WERI-Rb-1 (cell line): ENCODE data around the gene CEP72.

Experiments used
- DNase-seq: peaks from one replicate; pipeline ENCODE4 v3.0.0-alpha.2; 2020
- H3K27ac ChIP-seq: fragments of 250-450 bp; sonication (Bioruptor Pico); 2 replicates; pipeline ENCODE4 v1.5.1; 2020; ENCODE audit warnings: mild to moderate bottlenecking, moderate library complexity
- H3K27me3 ChIP-seq: fragments of 250-450 bp; sonication (Bioruptor Pico); 2 replicates; pipeline ENCODE4 v1.5.1; 2021; ENCODE audit warnings: mild to moderate bottlenecking, low read depth, moderate library complexity; ENCODE audit not compliant: insufficient read depth, severe bottlenecking
- H3K36me3 ChIP-seq: fragments of 250-450 bp; sonication (Bioruptor Pico); 2 replicates; pipeline ENCODE4 v1.5.1; 2020; ENCODE audit warnings: mild to moderate bottlenecking, moderate library complexity
- H3K4me3 ChIP-seq: 2 replicates; pipeline ENCODE4 v1.5.1; 2011; ENCODE audit warnings: low read depth, mild to moderate bottlenecking, control low read depth, low read length
- H3K9me3 ChIP-seq: fragments of 250-450 bp; sonication (Bioruptor Pico); 2 replicates; pipeline ENCODE4 v1.5.1; 2021; ENCODE audit warnings: mild to moderate bottlenecking, moderate library complexity; ENCODE audit not compliant: severe bottlenecking
- TF ChIP-seq, protein P1 (sequence below): IDR thresholded peaks from 2 replicates; pipeline ENCODE4 v1.5.1; 2011; ENCODE audit warnings: low read depth, mild to moderate bottlenecking, control low read depth, inconsistent platforms, low read length

The CEP72 gene

DNA sequence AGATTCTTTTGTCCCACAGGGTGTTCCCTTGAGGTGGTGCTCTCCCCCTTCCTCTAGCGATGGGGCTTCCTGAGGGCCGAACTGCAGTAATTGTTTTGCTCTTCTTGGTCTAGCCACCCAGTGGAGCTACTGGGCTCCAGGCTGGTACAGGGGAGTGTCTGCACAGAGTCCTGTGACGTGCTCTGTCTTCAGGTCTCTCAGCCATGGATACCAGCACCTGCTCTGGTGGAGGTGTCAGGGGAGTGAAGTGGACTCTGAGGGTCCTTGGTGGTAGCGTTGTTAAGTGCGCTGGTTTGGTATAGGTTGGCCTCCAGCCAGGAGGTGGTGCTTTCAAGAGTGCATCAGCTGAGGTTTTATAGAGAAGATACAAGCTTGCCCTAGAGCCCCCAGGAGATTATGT lies 20.4 kb upstream of the CEP72 start:
- Histone ChIP-seq H3K27me3 (peaks cover 32% of the 10 kb centered on the region), H3K36me3 (no peaks in the 10 kb centered on the region), H3K4me3 (no peak overlapping the region), H3K27ac (no peak overlapping the region), H3K9me3 (peaks cover 2% of the 10 kb centered on the region)
- DNase-seq: peak; percentile 6
- TF ChIP-seq, protein P1, sequence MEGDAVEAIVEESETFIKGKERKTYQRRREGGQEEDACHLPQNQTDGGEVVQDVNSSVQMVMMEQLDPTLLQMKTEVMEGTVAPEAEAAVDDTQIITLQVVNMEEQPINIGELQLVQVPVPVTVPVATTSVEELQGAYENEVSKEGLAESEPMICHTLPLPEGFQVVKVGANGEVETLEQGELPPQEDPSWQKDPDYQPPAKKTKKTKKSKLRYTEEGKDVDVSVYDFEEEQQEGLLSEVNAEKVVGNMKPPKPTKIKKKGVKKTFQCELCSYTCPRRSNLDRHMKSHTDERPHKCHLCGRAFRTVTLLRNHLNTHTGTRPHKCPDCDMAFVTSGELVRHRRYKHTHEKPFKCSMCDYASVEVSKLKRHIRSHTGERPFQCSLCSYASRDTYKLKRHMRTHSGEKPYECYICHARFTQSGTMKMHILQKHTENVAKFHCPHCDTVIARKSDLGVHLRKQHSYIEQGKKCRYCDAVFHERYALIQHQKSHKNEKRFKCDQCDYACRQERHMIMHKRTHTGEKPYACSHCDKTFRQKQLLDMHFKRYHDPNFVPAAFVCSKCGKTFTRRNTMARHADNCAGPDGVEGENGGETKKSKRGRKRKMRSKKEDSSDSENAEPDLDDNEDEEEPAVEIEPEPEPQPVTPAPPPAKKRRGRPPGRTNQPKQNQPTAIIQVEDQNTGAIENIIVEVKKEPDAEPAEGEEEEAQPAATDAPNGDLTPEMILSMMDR: no peak

DNA sequence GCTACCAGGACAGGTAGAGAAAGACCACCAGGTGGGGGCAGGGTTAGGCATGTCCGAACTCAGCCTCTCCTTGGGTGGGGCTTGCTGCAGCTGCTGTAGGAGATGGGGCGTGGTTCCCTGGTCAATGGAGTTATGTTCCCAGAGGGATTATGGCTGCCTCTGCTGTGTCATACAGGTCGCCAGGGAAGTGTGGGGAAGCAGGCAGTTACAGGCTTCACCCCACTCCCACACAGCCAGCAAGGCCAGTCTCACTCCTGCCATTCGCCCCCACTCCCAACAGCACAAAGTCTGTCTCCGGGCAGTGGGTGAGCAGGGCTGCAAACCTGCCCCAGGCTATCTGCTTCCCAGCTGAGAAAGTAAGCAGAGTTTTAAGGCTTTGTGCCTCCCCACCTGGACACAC lies 20.0 kb upstream of the CEP72 start:
- Histone ChIP-seq H3K36me3 (no peaks in the 10 kb centered on the region), H3K27me3 (peaks cover 30% of the 10 kb centered on the region), H3K4me3 (no peak overlapping the region), H3K27ac (no peak overlapping the region), H3K9me3 (peaks cover 2% of the 10 kb centered on the region)
- TF ChIP-seq, protein P1: no peak
- DNase-seq: peak; percentile 26

DNA sequence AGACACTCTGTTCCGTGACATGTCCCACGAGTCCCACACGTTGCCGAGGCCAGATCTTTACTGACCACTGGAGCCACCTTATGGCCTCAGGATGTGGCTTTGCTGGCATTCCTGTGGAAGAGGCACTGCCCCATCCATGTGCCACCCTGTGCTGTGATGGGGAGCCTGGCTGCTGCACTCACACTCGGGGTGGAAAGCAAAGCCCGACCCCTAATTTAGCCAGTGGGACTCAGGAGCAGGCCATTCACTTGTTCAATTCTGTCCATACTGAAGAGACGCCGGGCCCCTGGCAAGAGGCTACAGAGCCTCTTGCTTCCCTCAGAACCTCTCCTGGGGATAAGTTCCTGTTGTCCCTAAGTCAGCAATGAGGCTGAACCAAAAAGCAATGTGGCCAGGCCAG lies 18.6 kb upstream of the CEP72 start:
- peaks cover 2% of the 10 kb centered on the region for H3K9me3 ChIP-seq
- H3K27me3 ChIP-seq: peaks cover 34% of the 10 kb centered on the region
- no peak overlapping the region for H3K4me3 ChIP-seq
- H3K36me3 ChIP-seq: no peaks in the 10 kb centered on the region
- H3K27ac ChIP-seq: no peak overlapping the region
- TF ChIP-seq, protein P1: no peak
- peak; percentile 5 for DNase-seq

DNA sequence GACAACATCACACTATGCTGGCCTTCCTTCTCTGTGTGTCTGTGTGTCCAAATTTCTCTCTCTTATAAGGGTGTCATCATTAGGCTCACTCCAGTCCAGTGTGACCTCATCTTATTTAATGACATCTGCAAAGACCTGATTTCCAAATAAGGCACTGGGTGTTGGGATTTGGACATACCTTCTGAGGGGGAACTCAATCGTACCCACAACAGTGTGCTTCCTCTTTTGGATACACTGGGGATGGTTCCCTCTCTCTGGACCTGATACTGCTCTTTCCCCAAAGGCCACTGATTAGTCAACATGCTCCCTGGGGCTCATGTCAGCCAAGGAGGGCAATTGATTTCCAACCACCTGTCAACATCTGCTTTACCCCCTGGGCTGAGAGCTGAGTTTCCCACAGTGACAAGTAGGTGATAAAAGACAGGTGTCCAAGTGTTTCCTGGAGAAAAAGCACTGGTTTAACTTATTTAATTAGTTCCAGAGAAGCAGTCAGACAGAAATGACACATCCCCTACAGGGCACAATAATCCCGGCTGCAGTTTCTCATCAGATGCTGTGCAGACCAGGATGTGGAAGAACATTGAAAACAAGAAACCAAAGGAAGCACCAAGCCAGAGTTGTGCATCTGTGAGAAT lies 17.8 kb upstream of the CEP72 start:
- H3K9me3 ChIP-seq: peaks cover 2% of the 10 kb centered on the region
- H3K4me3 ChIP-seq: no peak overlapping the region
- H3K27me3 ChIP-seq: peaks cover 38% of the 10 kb centered on the region
- no peaks in the 10 kb centered on the region for H3K36me3 ChIP-seq
- TF ChIP-seq, protein P1: no peak
- no peak overlapping the region for H3K27ac ChIP-seq
- peak; percentile 4 for DNase-seq

DNA sequence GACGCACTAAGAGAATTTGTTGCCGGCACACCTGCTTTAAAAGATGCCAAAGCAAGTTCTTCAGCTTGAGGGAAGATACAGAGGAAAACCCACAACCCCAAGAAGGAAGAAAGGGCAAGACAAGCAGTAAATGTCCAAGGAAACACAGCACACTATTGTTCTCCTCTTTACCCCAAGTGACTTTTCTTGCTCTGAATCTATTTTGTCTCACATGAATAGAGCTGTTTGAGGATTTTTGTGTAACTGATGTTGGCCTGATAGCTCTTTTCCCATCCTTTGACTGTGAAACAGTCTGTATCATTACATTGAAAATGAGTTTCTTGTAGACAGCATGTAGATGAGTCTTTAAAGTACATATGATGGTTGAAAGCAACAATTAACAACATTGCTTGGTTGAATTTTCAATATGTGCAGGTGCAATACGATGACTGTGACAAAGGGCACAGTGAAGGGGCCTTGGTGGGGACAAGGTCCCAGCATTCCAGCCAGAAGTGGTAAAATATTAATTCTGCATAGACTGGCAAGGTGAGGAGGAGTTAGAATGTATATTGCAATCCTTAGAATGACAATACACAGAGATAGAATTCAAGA lies 16.8 kb upstream of the CEP72 start:
- H3K36me3 ChIP-seq: no peaks in the 10 kb centered on the region
- H3K4me3 ChIP-seq: no peak overlapping the region
- TF ChIP-seq, protein P1: no peak
- DNase-seq: no peak
- H3K27me3 ChIP-seq: peaks cover 34% of the 10 kb centered on the region
- peaks cover 2% of the 10 kb centered on the region for H3K9me3 ChIP-seq
- no peak overlapping the region for H3K27ac ChIP-seq
